Measurements from ENCODE around the gene RNF26. TPM values are rescaled to one million over a fixed set of nuclear protein-coding genes. Genes with fewer than 3 reads are reported as not detected.

The RNF26 gene
- total and polyA plus RNA-seq, 2 experiments from 2014 or later, result 15.8 to 46.9 TPM

GRCh38 chr11:119373059-119373920, 39.0 kb downstream of the RNF26 start:
- Histone ChIP-seq H3K27ac (no peak overlapping the region), H3K4me1 (ENCODE audit: insufficient read depth) (peaks cover 37% of the 10 kb centered on the region), H3K79me2 (no peaks in the 10 kb centered on the region), H3K27me3 (no peaks in the 10 kb centered on the region), H3K36me3 (replicated peaks; ENCODE audit: insufficient read depth, low read depth) (no peaks in the 10 kb centered on the region), H3K4me2 (no peak overlapping the region), H3K4me3 (no peak overlapping the region), H2AFZ (no peak overlapping the region), H4K20me1 (ENCODE audit: insufficient read depth, poor library complexity, severe bottlenecking) (no peaks in the 10 kb centered on the region), H3K9me3 (ENCODE audit: low read depth) (no peaks in the 10 kb centered on the region), H3K9me2 (replicated peaks; ENCODE audit: insufficient read depth) (no peaks in the 10 kb centered on the region)
- no peak for TF ChIP-seq EZH2phosphoT487 (IDR thresholded peaks at IDR 0.05; ENCODE audit: low read depth, severe bottlenecking, unreplicated experiment)
- TF ChIP-seq EZH2 (IDR thresholded peaks at IDR 0.05; ENCODE audit: borderline replicate concordance), result no peak
- no peak for TF ChIP-seq CTCF (IDR thresholded peaks at IDR 0.05; ENCODE audit: poor library complexity)
- WGBS (ENCODE audit: low lambda C conversion rate, missing lambda C conversion rate), result 87% methylated on average over 23 of the region's 23 CpGs
- DNase-seq (ENCODE audit: low spot score), result no peak

GRCh38 chr11:119373921-119374631, 39.7 kb downstream of the RNF26 start:
- peaks cover 30% of the 10 kb centered on the region for H3K4me1 ChIP-seq (ENCODE audit: insufficient read depth)
- no peaks in the 10 kb centered on the region for H3K79me2 ChIP-seq
- H3K27ac ChIP-seq, result no peak overlapping the region
- no peaks in the 10 kb centered on the region for H3K36me3 ChIP-seq (replicated peaks; ENCODE audit: insufficient read depth, low read depth)
- H2AFZ ChIP-seq, result no peak overlapping the region
- no peak overlapping the region for H3K4me3 ChIP-seq
- WGBS (ENCODE audit: low lambda C conversion rate, missing lambda C conversion rate), result 53% methylated on average over 5 of the region's 5 CpGs
- H4K20me1 ChIP-seq (ENCODE audit: insufficient read depth, poor library complexity, severe bottlenecking), result no peaks in the 10 kb centered on the region
- DNase-seq (ENCODE audit: low spot score), result peak; percentile 88
- no peaks in the 10 kb centered on the region for H3K9me3 ChIP-seq (ENCODE audit: low read depth)
- TF ChIP-seq CTCF (IDR thresholded peaks at IDR 0.05; ENCODE audit: poor library complexity) (peak; percentile 90), EZH2 (IDR thresholded peaks at IDR 0.05; ENCODE audit: borderline replicate concordance) (no peak), EZH2phosphoT487 (IDR thresholded peaks at IDR 0.05; ENCODE audit: low read depth, severe bottlenecking, unreplicated experiment) (no peak)
- no peak overlapping the region for H3K4me2 ChIP-seq
- H3K27me3 ChIP-seq, result no peaks in the 10 kb centered on the region
- H3K9me2 ChIP-seq (replicated peaks; ENCODE audit: insufficient read depth), result no peaks in the 10 kb centered on the region

- no peak overlapping the region for H3K4me3 ChIP-seq
- DNase-seq (ENCODE audit: low spot score), result no peak
- H3K27me3 ChIP-seq, result no peaks in the 10 kb centered on the region
- no peaks in the 10 kb centered on the region for H4K20me1 ChIP-seq (ENCODE audit: insufficient read depth, poor library complexity, severe bottlenecking)
- no peaks in the 10 kb centered on the region for H3K36me3 ChIP-seq (replicated peaks; ENCODE audit: insufficient read depth, low read depth)
- 52% methylated on average over 10 of the region's 11 CpGs for WGBS (ENCODE audit: low lambda C conversion rate, missing lambda C conversion rate)
- H3K79me2 ChIP-seq, result no peaks in the 10 kb centered on the region
- H2AFZ ChIP-seq, result no peak overlapping the region
- H3K9me2 ChIP-seq (replicated peaks; ENCODE audit: insufficient read depth), result no peaks in the 10 kb centered on the region
- no peak overlapping the region for H3K4me2 ChIP-seq
- H3K27ac ChIP-seq, result no peak overlapping the region
- H3K4me1 ChIP-seq (ENCODE audit: insufficient read depth), result peaks cover 23% of the 10 kb centered on the region
- no peak for TF ChIP-seq EZH2phosphoT487 (IDR thresholded peaks at IDR 0.05; ENCODE audit: low read depth, severe bottlenecking, unreplicated experiment)
- no peak for TF ChIP-seq EZH2 (IDR thresholded peaks at IDR 0.05; ENCODE audit: borderline replicate concordance)
- no peak for TF ChIP-seq CTCF (IDR thresholded peaks at IDR 0.05; ENCODE audit: poor library complexity)
- no peaks in the 10 kb centered on the region for H3K9me3 ChIP-seq (ENCODE audit: low read depth)
These were observed 40.5 kb downstream of the RNF26 start for GRCh38 chr11:119374632-119375336.

All from hepatocyte (in vitro differentiated cells).